Stimulated activated CD8-positive, alpha-beta memory T cell treated with anti-CD3 and anti-CD28 coated beads, Interleukin-15, amount 100 ng/mL, for 4 hours (primary cell): ENCODE results near the gene MICAL2.

Source experiments
- DNase-seq, 2 donors: peaks; one replicate each; pipeline ENCODE4 v3.0.0-alpha.2; 2020; ENCODE audit warnings: low read depth in 2 of 2

MICAL2 gene

DNA sequence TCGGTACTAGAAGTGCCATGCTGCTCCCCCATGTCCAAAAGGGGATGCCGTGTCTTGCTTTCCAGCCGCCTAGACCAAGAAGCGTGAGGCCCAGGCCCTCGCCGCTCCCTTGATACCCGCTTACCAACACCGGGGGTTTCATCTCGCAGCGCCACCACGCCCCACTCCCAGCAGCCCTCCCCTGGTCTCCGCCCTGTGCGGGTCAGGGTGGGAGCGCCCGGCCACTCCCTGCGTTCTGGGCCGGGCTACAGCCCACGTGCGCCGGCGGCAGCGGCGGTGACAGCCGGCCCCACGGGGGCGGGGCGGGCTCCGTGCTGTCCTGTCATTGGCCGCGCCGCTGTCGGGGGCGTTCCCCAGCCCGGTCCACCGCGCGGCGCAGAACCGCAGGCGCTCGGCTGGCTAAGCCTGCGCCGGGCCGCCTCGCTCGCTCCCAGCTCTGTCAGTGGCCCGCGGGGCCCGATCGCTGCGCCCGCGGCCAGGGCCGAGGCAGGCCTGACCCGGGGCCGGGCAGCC, at the start of gene MICAL2:
TSS of gene MICAL2 (plus strand) at position 390 of the 513 bp plus-strand sequence. CDS start 51,566 bp downstream, outside the sequence.
- peak; percentile 63 to 72 for DNase-seq

DNA sequence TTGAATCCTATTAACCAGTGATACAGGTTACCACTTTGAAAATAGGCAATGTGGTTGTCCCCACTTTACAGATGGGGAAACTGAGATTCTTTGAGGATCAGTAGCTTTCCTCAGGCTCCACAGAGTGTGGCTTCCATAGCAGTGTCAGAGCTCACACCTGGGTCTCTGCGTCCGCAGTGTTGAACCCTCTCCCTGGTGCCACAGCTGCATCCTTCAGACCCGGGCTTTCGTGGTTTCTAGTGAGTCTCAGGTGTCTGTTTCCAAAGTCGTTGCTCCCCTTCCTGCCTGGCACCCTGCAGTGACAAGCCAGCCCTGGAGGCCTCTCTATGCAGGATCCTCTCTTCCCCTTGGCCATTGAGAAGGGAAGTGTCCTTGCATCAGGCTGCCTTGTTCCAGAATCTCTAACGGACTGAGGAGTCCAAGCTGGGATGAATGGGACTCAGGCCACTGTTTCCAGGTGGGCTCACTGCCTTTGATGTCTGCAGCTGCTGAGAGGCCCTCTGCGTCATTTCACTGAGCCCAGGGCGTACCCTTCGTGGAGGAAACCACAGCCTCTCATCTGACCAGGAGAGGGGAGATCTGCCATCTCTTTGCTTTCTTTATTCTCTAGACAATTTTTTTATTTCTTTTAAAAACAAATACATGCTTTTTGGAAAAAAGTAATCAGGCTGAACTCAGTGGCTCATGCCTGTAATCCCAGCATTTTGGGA, 48.4 kb upstream of the MICAL2 start:
- DNase-seq = no peak

DNA sequence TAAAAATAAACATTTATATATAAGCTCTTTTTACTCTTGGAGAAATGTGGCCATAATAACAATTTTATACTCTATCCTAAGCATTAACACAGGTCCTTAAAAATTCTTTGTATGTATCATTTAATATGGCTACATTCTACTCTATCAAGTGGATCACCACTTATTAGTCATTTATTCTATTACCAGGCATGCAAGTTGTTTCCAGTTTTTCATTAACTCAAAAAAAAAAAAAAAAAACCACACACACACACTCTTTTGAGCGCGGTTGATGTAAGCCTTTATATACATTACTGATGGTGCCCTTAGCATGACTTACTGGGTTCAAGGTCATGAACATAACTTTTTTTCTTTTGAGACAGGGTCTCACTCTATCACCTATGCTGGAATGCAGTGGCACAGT, 47.1 kb upstream of the MICAL2 start:
- no peak for DNase-seq

- no peak for DNase-seq
These were observed 46.0 kb upstream of the MICAL2 start for GRCh38 chr11:12064136-12064953.

DNA sequence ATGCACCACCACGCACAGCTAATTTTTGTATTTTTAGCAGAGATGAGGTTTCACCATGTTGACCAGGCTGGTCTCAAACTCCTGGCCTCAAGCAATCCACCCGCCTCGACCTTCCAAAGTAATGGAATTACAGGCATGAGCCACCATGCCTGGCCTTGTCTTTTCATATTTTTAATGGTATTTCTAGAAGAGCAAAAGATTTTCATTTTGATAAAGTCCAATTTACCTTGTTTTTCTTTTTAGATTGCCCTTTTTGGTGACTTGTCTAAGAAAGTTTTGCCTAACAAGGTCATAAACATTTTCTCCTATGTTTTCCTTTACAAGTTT, 45.5 kb upstream of the MICAL2 start:
- DNase-seq = no peak

GRCh38 chr11:12066056-12066798, 44.2 kb upstream of the MICAL2 start:
- DNase-seq = no peak

- no peak for DNase-seq
These were observed 43.4 kb upstream of the MICAL2 start for GRCh38 chr11:12066799-12067508.

DNA sequence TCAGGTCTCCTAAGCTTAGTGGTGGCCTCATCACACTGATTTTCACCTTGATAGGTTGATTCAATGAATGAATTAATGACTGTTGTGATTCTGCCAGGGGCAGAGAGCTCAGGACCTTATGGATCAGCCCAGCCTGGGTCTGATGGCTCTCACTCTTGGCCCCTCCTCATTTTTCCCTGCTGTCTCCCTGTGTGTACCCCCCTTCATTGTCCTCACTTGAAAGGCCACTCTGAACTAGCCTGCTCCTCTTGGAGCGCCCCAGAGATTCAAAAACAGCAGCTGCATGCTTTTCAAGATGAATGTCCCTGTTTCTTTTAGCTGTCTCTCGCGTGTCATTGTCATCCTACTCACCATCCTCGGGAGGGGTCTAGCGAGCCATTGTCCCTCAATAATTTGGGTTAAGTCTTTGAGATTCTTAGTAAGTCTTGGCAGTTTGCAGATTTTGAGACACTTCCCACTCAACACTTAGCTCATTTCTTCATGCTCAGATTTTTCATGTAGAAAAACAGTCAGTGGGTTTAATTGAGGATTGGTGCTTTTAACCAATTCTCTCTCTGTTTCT, 42.5 kb upstream of the MICAL2 start:
- no peak for DNase-seq

- DNase-seq = no peak
These were observed 41.2 kb upstream of the MICAL2 start for GRCh38 chr11:12069066-12069676.

DNA sequence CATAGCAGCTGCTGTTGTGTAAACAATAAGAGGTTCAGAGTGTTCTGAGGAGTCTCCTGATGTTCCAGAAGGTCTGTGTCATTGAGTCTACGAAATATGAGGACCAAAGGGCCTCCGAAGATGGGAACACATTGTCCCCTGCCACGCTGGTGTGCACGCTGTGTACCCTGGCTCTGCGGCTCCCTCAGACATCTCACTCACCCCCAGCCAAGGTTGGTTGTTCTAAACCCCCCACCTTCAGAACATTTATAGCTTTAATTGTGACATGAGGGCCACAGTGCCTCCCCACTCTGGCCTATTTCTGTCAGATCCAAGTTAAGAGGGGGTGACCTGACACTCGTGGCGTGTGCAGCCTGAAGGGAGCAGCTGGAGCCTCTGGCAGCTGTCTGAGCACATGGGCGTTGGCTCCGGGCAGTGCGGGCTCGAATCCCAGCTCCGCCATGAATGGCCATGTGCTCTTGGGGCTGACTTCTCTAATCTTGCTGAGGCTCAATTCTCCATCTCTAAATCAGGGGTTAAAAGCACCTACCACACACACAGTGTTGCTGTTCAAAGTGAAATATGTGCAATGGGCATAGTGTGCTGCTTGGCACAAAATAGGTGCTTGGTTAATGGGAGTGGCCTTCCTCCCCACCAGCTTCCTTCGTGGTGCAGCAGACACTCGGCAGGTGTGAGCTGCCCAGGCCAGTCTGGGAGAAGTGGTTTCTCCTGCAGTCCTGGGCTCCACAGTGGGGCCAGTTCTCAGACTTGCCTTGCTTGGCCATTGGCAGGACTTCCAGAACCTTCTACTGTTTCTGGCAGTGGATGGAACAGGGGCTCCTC, 39.7 kb upstream of the MICAL2 start:
- no peak for DNase-seq

DNA sequence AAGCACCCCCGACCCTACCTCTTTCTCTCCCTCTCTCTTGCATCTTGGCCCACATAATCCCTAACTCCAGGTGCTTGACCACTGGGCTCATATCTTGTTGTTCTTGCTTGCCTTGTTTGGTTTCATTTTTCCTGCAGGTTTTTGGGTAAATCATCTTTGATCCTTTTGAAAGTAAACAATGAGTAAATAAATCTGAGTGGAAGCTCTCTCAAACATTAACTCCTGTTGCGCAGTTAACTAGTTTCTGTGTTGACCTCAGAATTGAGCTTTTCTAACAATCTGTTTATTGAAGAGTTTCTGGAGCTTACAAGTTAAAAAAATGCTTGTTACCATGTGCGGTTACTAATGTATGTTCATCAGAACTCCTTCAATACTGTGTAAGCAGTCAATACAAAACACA, 38.8 kb upstream of the MICAL2 start:
- DNase-seq = no peak

DNA sequence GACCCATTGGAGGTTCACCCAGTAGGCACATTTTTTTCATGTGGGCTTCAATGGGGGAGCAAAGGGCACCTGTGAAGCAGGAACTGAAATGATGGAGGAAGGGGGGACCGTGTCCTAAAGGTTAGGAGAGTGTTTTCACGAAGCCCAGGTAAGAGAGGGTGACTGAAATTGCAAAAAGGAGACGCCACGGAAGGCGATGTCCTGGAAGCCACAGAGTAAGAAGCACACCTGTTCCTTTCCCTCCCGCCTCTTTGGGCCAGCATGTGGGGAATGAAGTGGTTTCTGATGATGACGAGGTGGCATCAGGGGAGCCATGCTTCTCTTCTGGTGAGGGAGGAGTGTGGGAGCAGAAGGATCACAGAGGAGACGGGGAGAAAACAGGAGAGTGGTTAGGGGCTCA, 37.0 kb upstream of the MICAL2 start:
- no peak for DNase-seq

- DNase-seq = no peak
These were observed 36.5 kb upstream of the MICAL2 start for GRCh38 chr11:12073886-12074285.

DNA sequence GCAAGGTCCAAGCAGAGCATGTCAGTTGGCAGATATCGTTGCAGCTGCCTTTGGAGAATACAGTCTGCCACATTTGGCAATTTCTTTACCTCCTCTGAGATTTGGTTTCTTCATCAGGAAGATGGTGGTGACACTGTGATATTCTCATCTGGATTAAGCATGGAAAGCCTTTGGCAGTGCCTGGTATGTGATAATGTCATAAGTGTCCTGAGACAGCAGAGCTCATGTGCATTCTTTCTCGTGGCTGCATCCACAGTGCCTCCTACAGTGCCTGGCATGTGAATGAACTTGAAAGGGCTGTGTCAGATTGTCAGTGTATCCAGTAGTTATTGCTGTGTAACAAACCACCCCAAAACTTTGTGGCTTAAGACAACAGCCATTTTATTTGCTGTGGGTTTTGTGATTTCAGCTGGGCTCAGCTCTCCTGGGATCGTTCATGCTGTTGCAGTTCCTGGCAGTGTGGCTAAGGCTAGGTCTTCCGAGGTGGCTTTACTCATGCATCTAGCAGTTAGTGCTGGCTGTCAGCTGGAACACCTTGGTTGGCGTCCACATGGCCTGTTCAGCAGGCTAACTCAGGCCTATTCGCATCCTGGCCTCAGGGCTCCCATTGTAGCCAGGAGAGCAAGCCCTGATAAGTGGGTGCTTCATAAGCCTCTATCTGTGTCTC, 35.7 kb upstream of the MICAL2 start:
- no peak for DNase-seq

DNA sequence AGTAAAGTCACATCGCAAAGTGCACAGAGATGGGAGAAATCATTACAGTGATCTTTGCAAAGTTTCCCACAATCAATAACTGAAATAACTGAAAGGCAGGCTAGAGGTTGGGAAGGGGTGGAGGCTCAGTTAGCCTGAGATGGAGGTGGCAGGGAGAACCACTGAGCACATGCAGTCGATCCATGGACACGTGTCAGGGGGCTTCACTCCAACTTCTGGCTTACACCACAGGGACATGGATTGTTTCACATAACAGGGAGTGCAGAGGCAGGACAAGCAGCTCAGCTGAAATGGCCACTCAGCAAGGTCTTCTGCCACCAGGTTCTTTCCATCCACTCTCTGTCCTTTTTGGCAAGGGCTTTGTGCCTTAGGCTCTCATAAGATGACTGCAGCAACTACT, 35.1 kb upstream of the MICAL2 start:
- DNase-seq = no peak

DNA sequence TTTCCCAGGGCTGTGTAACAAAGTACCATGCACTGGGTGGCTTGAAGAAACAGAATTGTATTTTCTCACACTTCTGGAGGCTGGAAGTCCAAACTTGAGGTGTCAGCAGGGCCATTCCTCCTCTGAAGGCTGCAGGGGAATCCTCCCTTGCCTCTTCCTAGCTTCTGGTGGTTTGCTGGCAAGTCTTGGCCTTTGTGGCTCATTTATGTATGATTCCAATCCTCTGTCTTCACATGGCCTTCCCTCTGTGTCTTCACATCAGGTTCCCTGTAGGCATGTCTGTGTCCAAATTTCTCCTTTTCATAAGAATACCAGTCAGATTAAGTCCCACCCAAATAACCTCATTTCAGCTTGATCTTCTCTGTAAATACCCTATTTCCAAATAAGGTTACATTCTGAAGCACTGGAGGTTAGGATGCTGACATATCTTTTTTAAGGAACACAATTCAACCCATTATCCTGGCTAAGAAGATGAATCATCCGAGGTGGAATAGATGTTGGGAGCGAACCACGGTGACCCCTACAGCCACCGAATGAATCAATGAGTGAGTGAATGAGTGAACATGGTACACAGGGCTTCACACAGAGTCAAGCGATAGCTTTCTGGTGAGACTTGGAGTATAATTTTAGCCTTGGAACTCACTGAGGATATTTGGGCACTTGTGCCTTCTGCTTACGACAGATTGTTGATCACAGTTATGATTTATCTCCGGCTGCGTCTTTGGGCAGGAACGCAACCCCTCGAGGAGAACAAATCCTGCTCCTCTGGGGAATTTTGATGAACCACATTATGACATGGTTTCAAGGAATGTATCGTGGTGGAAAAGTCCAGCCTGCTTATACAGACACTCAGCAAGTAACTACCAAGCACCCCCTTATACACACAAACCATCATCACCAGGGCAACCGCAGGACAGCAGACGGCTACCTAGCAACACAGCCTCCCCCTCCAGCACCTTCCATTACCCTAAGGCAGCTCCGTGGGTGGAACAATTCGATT, 34.3 kb upstream of the MICAL2 start:
- DNase-seq = no peak

DNA sequence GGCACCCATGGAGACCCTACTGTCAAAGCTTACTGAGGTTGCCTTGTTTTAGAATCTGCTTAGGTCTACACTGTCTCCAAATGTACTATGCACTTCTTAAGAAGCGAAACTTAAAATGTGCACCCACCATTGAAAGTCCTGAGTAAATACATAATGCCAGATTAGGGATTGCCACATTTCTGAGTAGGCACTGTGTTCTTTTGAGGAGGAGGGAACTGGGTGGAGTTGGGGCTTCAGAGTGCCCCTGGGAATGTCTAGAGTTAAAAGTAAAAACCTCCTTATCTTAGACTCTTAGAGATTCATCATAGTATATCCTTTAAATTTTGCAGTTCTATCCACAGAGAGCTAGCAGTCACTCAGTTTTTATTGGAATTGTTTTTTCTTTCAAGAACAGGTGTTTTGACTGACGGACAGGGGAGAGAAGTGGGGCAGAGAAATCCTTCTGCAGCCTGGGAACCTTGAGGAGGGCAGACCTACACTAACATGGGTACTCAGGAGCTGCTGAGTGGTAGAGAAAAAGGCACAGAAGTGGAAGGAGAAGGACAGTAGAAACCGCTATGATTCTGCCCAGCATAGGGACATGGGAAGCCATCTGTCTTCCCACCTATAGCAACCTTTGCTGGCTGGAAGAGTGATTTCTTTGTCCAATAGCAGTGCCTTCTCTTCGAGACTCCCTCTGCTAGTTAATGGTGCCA, 33.4 kb upstream of the MICAL2 start:
- DNase-seq = no peak
